Liver (tissue), 9 donors: ENCODE data around the gene PDLIM1. TPM values are rescaled to one million over a fixed set of nuclear protein-coding genes. Genes with fewer than 3 reads are reported as not detected.

ENCODE experiments used
- DNase-seq: peaks from one replicate; pipeline ENCODE4 v3.0.0-alpha.2; 2017; ENCODE audit warnings: low spot score
- H3K27ac ChIP-seq, 2 donors: one replicate each; pipeline ENCODE4 v1.7.0; 2013; ENCODE audit warnings: inconsistent platforms in 2 of 2, low read length in 2 of 2, control low read depth in 1 of 2, low read depth in 1 of 2, mild to moderate bottlenecking in 1 of 2
- H3K27me3 ChIP-seq, 4 donors: one replicate each; pipeline versions ENCODE4 v1.6.1 to v1.7.0; 2013; ENCODE audit warnings: low read length in 3 of 4, inconsistent platforms in 1 of 4, mild to moderate bottlenecking in 1 of 4, moderate library complexity in 1 of 4; ENCODE audit not compliant: control insufficient read depth in 4 of 4, insufficient read depth in 4 of 4
- H3K36me3 ChIP-seq, 4 donors: one replicate each; pipeline versions ENCODE4 v1.6.1 to v1.7.0; 2013; ENCODE audit warnings: low read length in 3 of 4, mild to moderate bottlenecking in 3 of 4, low read depth in 1 of 4, moderate library complexity in 1 of 4; ENCODE audit not compliant: control insufficient read depth in 4 of 4, insufficient read depth in 3 of 4
- H3K4me1 ChIP-seq, 4 donors: one replicate each; pipeline versions ENCODE4 v1.6.1 to v1.7.0; 2013; ENCODE audit warnings: low read length in 3 of 4, mild to moderate bottlenecking in 3 of 4, moderate library complexity in 1 of 4; ENCODE audit not compliant: control insufficient read depth in 4 of 4, insufficient read depth in 4 of 4
- H3K4me3 ChIP-seq, 3 donors: one replicate each; pipeline versions ENCODE4 v1.6.1 to v1.7.0; 2013; ENCODE audit warnings: low read length in 3 of 3, control low read depth in 1 of 3, low read depth in 1 of 3, mild to moderate bottlenecking in 1 of 3
- H3K9ac ChIP-seq, 2 donors: one replicate each; pipeline ENCODE4 v1.7.0; 2013; ENCODE audit warnings: low read length in 2 of 2, mild to moderate bottlenecking in 2 of 2, moderate library complexity in 2 of 2, control low read depth in 1 of 2, low read depth in 1 of 2
- H3K9me3 ChIP-seq, 4 donors: one replicate each; pipeline versions ENCODE4 v1.6.1 to v1.7.0; 2013; ENCODE audit warnings: low read length in 3 of 4; ENCODE audit not compliant: control insufficient read depth in 4 of 4
- ATF3 ChIP-seq: IDR thresholded peaks from 2 replicates; pipeline ENCODE4 v1.6.1; 2016; ENCODE audit warnings: antibody characterized with exemption
- CTCF ChIP-seq: fragments of 150-350 bp; IDR thresholded peaks from 2 replicates; pipeline ENCODE4 v1.5.1; 2017; ENCODE audit warnings: improper control_type of control experiment, low read depth, low read length; ENCODE audit not compliant: missing input control
- EGR1 ChIP-seq, 2 donors: IDR thresholded peaks; 2 replicates each; pipeline ENCODE4 v1.6.1; 2016 to 2018; ENCODE audit warnings: antibody characterized with exemption in 2 of 2, low read depth in 2 of 2
- FOXA1 ChIP-seq: IDR thresholded peaks from 2 replicates; pipeline ENCODE4 v1.6.1; 2016; ENCODE audit warnings: antibody characterized with exemption
- FOXA2 ChIP-seq: IDR thresholded peaks from 2 replicates; pipeline ENCODE4 v1.6.1; 2016; ENCODE audit warnings: antibody characterized with exemption
- GABPA ChIP-seq, 2 donors: IDR thresholded peaks in 1 of 2; conservative IDR thresholded peaks in 1 of 2; 2 replicates each; pipeline ENCODE4 v1.6.1; 2016; ENCODE audit warnings: antibody characterized with exemption in 2 of 2, mild to moderate bottlenecking in 1 of 2, moderate library complexity in 1 of 2
- HNF4A ChIP-seq, 2 donors: conservative IDR thresholded peaks; 2 replicates each; pipeline ENCODE4 v1.6.1; 2016; ENCODE audit warnings: antibody characterized with exemption in 2 of 2, mild to moderate bottlenecking in 2 of 2
- HNF4G ChIP-seq: IDR thresholded peaks from 2 replicates; pipeline ENCODE4 v1.6.1; 2016; ENCODE audit warnings: antibody characterized with exemption
- JUND ChIP-seq, 2 donors: IDR thresholded peaks; 2 replicates each; pipeline ENCODE4 v1.6.1; 2016; ENCODE audit warnings: antibody characterized with exemption in 2 of 2
- MAX ChIP-seq: IDR thresholded peaks from 2 replicates; pipeline ENCODE4 v1.6.1; 2016; ENCODE audit warnings: antibody characterized with exemption
- NR2F2 ChIP-seq: IDR thresholded peaks from 2 replicates; pipeline ENCODE4 v1.6.1; 2016; ENCODE audit warnings: antibody characterized with exemption
- RAD21 ChIP-seq, 2 donors: IDR thresholded peaks; 2 replicates each; pipeline ENCODE4 v1.6.1; 2016; ENCODE audit warnings: antibody characterized with exemption in 2 of 2, mild to moderate bottlenecking in 2 of 2
- REST ChIP-seq: IDR thresholded peaks from 2 replicates; pipeline ENCODE4 v1.6.1; 2016; ENCODE audit warnings: antibody characterized with exemption, mild to moderate bottlenecking
- RXRA ChIP-seq, 2 donors: IDR thresholded peaks; 2 replicates each; pipeline ENCODE4 v1.6.1; 2017 to 2018; ENCODE audit warnings: antibody characterized with exemption in 2 of 2, mild to moderate bottlenecking in 1 of 2
- SP1 ChIP-seq: IDR thresholded peaks from 2 replicates; pipeline ENCODE4 v1.6.1; 2018; ENCODE audit warnings: antibody characterized with exemption, mild to moderate bottlenecking
- TAF1 ChIP-seq: conservative IDR thresholded peaks from 2 replicates; pipeline ENCODE4 v1.6.1; 2016; ENCODE audit warnings: antibody characterized with exemption, mild to moderate bottlenecking
- YY1 ChIP-seq: IDR thresholded peaks from 2 replicates; pipeline ENCODE4 v1.6.1; 2016; ENCODE audit warnings: antibody characterized with exemption, mild to moderate bottlenecking
- ZBTB33 ChIP-seq: IDR thresholded peaks from 2 replicates; pipeline ENCODE4 v1.6.1; 2016; ENCODE audit warnings: antibody characterized with exemption
- WGBS: extraction: QIAGEN DNeasy Blood & Tissue Kit; methylation state at CpG from one replicate; pipeline ENCODE4 v1.1.7; 2013; 5-methylcytosine and 5-hydroxymethylcytosine counted together
- polyA plus RNA-seq, 2 donors: library from polyadenylated mRNA; stranded (reverse) in 1 of 2; unstranded in 1 of 2; fragments of 200-250 nt in 1 of 2; fragments of >200 nt in 1 of 2; fragmentation: Nextera tagmentation in 1 of 2; extraction: Ambion mirVana in 1 of 2; gene quantifications; one replicate each; pipeline versions ENCODE4 v1.2.1 to v1.2.3, GENCODE V29; 2013 to 2015
- total RNA-seq, 2 donors: library from RNA; depleted of rRNA; stranded (reverse); fragments of >200 nt; gene quantifications; one replicate each; pipeline ENCODE4 v1.2.3, GENCODE V29; 2014
- donor health status: healthy.
- donor health status: healthy.
- donor health status: healthy.
- donor health status: healthy.
- donor health status: healthy.

PDLIM1 gene
- total and polyA plus RNA-seq, 4 donors = 16.8 to 73.4 (median 44.5) TPM

- 71% methylated on average over 3 of the region's 3 CpGs for WGBS
- no peak for DNase-seq
- no peak overlapping the region for H3K9ac ChIP-seq
- H3K4me1 ChIP-seq = peaks cover 20 to 47% (median 35%) of the 10 kb centered on the region in 4 donors
- no peaks in the 10 kb centered on the region for H3K27me3 ChIP-seq
- H3K4me3 ChIP-seq = no peak overlapping the region
- H3K27ac ChIP-seq = peak overlapping the region; percentile 87 to 94
- H3K36me3 ChIP-seq = no peaks in the 10 kb centered on the region
- H3K9me3 ChIP-seq = no peaks in the 10 kb centered on the region
- TF ChIP-seq NR2F2 (no peak), MAX (no peak), ZBTB33 (no peak), HNF4A (conservative IDR thresholded peaks at IDR 0.05) (no peak), HNF4G (no peak), RXRA (IDR thresholded peaks at IDR 0.05) (no peak), REST (peak; percentile 15)
These were observed 13.2 kb downstream of the PDLIM1 start for GRCh38 chr10:95277614-95278013.

- no peaks in the 10 kb centered on the region for H3K27me3 ChIP-seq
- H3K9me3 ChIP-seq = no peaks in the 10 kb centered on the region
- H3K9ac ChIP-seq = no peak overlapping the region
- no peak overlapping the region for H3K4me3 ChIP-seq
- peaks cover 20 to 45% (median 33%) of the 10 kb centered on the region in 4 donors for H3K4me1 ChIP-seq
- no peaks in the 10 kb centered on the region for H3K36me3 ChIP-seq
- TF ChIP-seq MAX (no peak), YY1 (no peak), TAF1 (no peak), REST (no peak), FOXA2 (no peak), HNF4G (no peak), JUND (IDR thresholded peaks at IDR 0.05) (no peak), NR2F2 (no peak), FOXA1 (no peak), RAD21 (IDR thresholded peaks at IDR 0.05) (no peak), GABPA (IDR thresholded peaks at IDR 0.05 in 1 of 2, conservative IDR thresholded peaks at IDR 0.05 in 1 of 2) (no peak), EGR1 (IDR thresholded peaks at IDR 0.05; ENCODE audit: low read depth in 2 of 2) (no peak), ZBTB33 (no peak), RXRA (IDR thresholded peaks at IDR 0.05) (no peak), HNF4A (conservative IDR thresholded peaks at IDR 0.05) (no peak), SP1 (no peak), ATF3 (no peak), CTCF (no peak)
- H3K27ac ChIP-seq = peak overlapping the region in 1 of 2 donors; percentile 58
- DNase-seq = no peak
- 80% methylated on average over 1 of the region's 1 CpG for WGBS
These were observed 13.6 kb downstream of the PDLIM1 start for GRCh38 chr10:95277201-95277570.
